Measurements from ENCODE around the gene COX10. TPM values are rescaled to one million over a fixed set of nuclear protein-coding genes. Genes with fewer than 3 reads are reported as not detected.

Gene COX10
- total RNA-seq, 1 experiment from 2014 or later = 34.5 TPM

- Histone ChIP-seq H3K4me3 (ENCODE audit: low read length) (no peak overlapping the region), H3K79me2 (ENCODE audit: low read length) (peaks cover 80% of the 10 kb centered on the region), H4K20me1 (ENCODE audit: insufficient read depth, low read depth, low read length) (no peaks in the 10 kb centered on the region), H3K9me2 (replicated peaks; ENCODE audit: insufficient read depth, low read length) (no peaks in the 10 kb centered on the region), H3K4me2 (ENCODE audit: low read depth, low read length, poor library complexity, severe bottlenecking) (no peak overlapping the region), H3K36me3 (ENCODE audit: insufficient read depth, low read length) (no peaks in the 10 kb centered on the region), H3K9ac (ENCODE audit: low read length) (no peak overlapping the region), H2AFZ (ENCODE audit: low read length) (no peak overlapping the region), H3K27ac (ENCODE audit: low read length) (no peak overlapping the region), H3K4me1 (ENCODE audit: low read length) (no peaks in the 10 kb centered on the region; the same call in 1 of the 2 replicates), H3K9me3 (ENCODE audit: low read length) (no peaks in the 10 kb centered on the region; the same call in 1 of the 2 replicates), H3K27me3 (ENCODE audit: low read length) (no peaks in the 10 kb centered on the region)
- no peak for DNase-seq
These were observed 63.8 kb downstream of the COX10 start for GRCh38 chr17:14133104-14133503.

DNA sequence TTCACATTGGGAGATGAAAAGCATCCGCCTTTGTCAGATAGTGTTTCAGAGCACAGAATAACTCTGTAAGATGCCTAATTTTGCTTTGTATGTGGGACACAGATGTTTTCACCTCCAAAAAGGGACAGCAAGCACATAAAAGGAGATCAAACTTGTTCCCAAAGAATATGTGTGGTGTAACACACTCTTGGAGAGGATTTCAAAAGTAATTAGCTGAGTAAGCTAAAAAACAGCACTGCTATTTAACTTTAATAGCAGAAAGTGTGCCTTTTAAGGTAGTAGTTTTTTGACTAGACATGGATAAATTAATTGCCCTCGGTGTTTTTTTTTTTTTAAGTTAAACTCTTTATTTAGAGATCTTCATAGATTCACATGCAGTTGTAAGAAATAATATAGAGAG lies 65.2 kb downstream of the COX10 start:
- Histone ChIP-seq H3K4me2 (ENCODE audit: low read depth, low read length, poor library complexity, severe bottlenecking) (no peak overlapping the region), H3K9me2 (replicated peaks; ENCODE audit: insufficient read depth, low read length) (no peaks in the 10 kb centered on the region), H2AFZ (ENCODE audit: low read length) (no peak overlapping the region), H3K4me1 (ENCODE audit: low read length) (no peaks in the 10 kb centered on the region; the same call in 1 of the 2 replicates), H3K36me3 (ENCODE audit: insufficient read depth, low read length) (no peaks in the 10 kb centered on the region), H3K79me2 (ENCODE audit: low read length) (peaks cover 86% of the 10 kb centered on the region), H3K9me3 (ENCODE audit: low read length) (no peaks in the 10 kb centered on the region; the same call in 1 of the 2 replicates), H3K9ac (ENCODE audit: low read length) (no peak overlapping the region), H4K20me1 (ENCODE audit: insufficient read depth, low read depth, low read length) (no peaks in the 10 kb centered on the region), H3K27me3 (ENCODE audit: low read length) (no peaks in the 10 kb centered on the region), H3K27ac (ENCODE audit: low read length) (no peak overlapping the region), H3K4me3 (ENCODE audit: low read length) (no peak overlapping the region)
- DNase-seq = no peak

GRCh38 chr17:14135906-14136590 lies 66.7 kb downstream of the COX10 start:
- Histone ChIP-seq H3K4me1 (ENCODE audit: low read length) (no peaks in the 10 kb centered on the region; the same call in 1 of the 2 replicates), H3K79me2 (ENCODE audit: low read length) (peaks cover 84% of the 10 kb centered on the region), H3K9ac (ENCODE audit: low read length) (no peak overlapping the region), H3K27me3 (ENCODE audit: low read length) (no peaks in the 10 kb centered on the region), H3K36me3 (ENCODE audit: insufficient read depth, low read length) (no peaks in the 10 kb centered on the region), H3K9me3 (ENCODE audit: low read length) (no peaks in the 10 kb centered on the region), H3K27ac (ENCODE audit: low read length) (no peak overlapping the region), H3K4me3 (ENCODE audit: low read length) (no peak overlapping the region), H3K9me2 (replicated peaks; ENCODE audit: insufficient read depth, low read length) (no peaks in the 10 kb centered on the region), H3K4me2 (ENCODE audit: low read depth, low read length, poor library complexity, severe bottlenecking) (no peak overlapping the region), H2AFZ (ENCODE audit: low read length) (no peak overlapping the region), H4K20me1 (ENCODE audit: insufficient read depth, low read depth, low read length) (no peaks in the 10 kb centered on the region)
- no peak for DNase-seq

- no peaks in the 10 kb centered on the region for H3K36me3 ChIP-seq (ENCODE audit: insufficient read depth, low read length)
- H3K4me1 ChIP-seq (ENCODE audit: low read length) = no peaks in the 10 kb centered on the region; the same call in 1 of the 2 replicates
- no peaks in the 10 kb centered on the region for H4K20me1 ChIP-seq (ENCODE audit: insufficient read depth, low read depth, low read length)
- no peaks in the 10 kb centered on the region for H3K9me3 ChIP-seq (ENCODE audit: low read length)
- H2AFZ ChIP-seq (ENCODE audit: low read length) = no peak overlapping the region
- no peak overlapping the region for H3K27ac ChIP-seq (ENCODE audit: low read length)
- no peaks in the 10 kb centered on the region for H3K27me3 ChIP-seq (ENCODE audit: low read length)
- H3K4me2 ChIP-seq (ENCODE audit: low read depth, low read length, poor library complexity, severe bottlenecking) = no peak overlapping the region
- DNase-seq = no peak
- no peak overlapping the region for H3K4me3 ChIP-seq (ENCODE audit: low read length)
- peaks cover 91% of the 10 kb centered on the region for H3K79me2 ChIP-seq (ENCODE audit: low read length)
- no peaks in the 10 kb centered on the region for H3K9me2 ChIP-seq (replicated peaks; ENCODE audit: insufficient read depth, low read length)
- no peak overlapping the region for H3K9ac ChIP-seq (ENCODE audit: low read length)
These were observed 69.3 kb downstream of the COX10 start for GRCh38 chr17:14138649-14139048.

- no peaks in the 10 kb centered on the region for H3K9me3 ChIP-seq (ENCODE audit: low read length)
- H3K4me3 ChIP-seq (ENCODE audit: low read length) = no peak overlapping the region
- H2AFZ ChIP-seq (ENCODE audit: low read length) = no peak overlapping the region
These were observed 74.4 kb downstream of the COX10 start for GRCh38 chr17:14143688-14144087.

GRCh38 chr17:14144508-14144907 lies 75.2 kb downstream of the COX10 start:
- no peak for DNase-seq
- Histone ChIP-seq H3K79me2 (ENCODE audit: low read length) (peaks cover 84% of the 10 kb centered on the region), H3K9me2 (replicated peaks; ENCODE audit: insufficient read depth, low read length) (no peaks in the 10 kb centered on the region), H3K27ac (ENCODE audit: low read length) (no peak overlapping the region), H3K27me3 (ENCODE audit: low read length) (no peaks in the 10 kb centered on the region), H3K36me3 (ENCODE audit: insufficient read depth, low read length) (no peaks in the 10 kb centered on the region), H3K9ac (ENCODE audit: low read length) (no peak overlapping the region), H3K9me3 (ENCODE audit: low read length) (no peaks in the 10 kb centered on the region), H3K4me2 (ENCODE audit: low read depth, low read length, poor library complexity, severe bottlenecking) (no peak overlapping the region), H4K20me1 (ENCODE audit: insufficient read depth, low read depth, low read length) (no peaks in the 10 kb centered on the region), H3K4me3 (ENCODE audit: low read length) (no peak overlapping the region), H2AFZ (ENCODE audit: low read length) (no peak overlapping the region), H3K4me1 (ENCODE audit: low read length) (no peaks in the 10 kb centered on the region)

More at GRCh38 chr17:14143688-14144087, 74.4 kb downstream of the COX10 start:
- H3K4me2 ChIP-seq (ENCODE audit: low read depth, low read length, poor library complexity, severe bottlenecking) = no peak overlapping the region
- H3K27me3 ChIP-seq (ENCODE audit: low read length) = no peaks in the 10 kb centered on the region
- H4K20me1 ChIP-seq (ENCODE audit: insufficient read depth, low read depth, low read length) = no peaks in the 10 kb centered on the region
- no peaks in the 10 kb centered on the region for H3K4me1 ChIP-seq (ENCODE audit: low read length)
- H3K79me2 ChIP-seq (ENCODE audit: low read length) = peaks cover 86% of the 10 kb centered on the region
- no peaks in the 10 kb centered on the region for H3K9me2 ChIP-seq (replicated peaks; ENCODE audit: insufficient read depth, low read length)
- DNase-seq = no peak
- no peaks in the 10 kb centered on the region for H3K36me3 ChIP-seq (ENCODE audit: insufficient read depth, low read length)
- no peak overlapping the region for H3K27ac ChIP-seq (ENCODE audit: low read length)
- H3K9ac ChIP-seq (ENCODE audit: low read length) = no peak overlapping the region

GRCh38 chr17:14149751-14150150 lies 80.4 kb downstream of the COX10 start:
- no peak overlapping the region for H3K4me3 ChIP-seq (ENCODE audit: low read length)
- H3K9me2 ChIP-seq (replicated peaks; ENCODE audit: insufficient read depth, low read length) = no peaks in the 10 kb centered on the region
- no peak overlapping the region for H2AFZ ChIP-seq (ENCODE audit: low read length)
- H3K9me3 ChIP-seq (ENCODE audit: low read length) = no peaks in the 10 kb centered on the region
- no peaks in the 10 kb centered on the region for H3K4me1 ChIP-seq (ENCODE audit: low read length)
- H3K79me2 ChIP-seq (ENCODE audit: low read length) = peaks cover 75% of the 10 kb centered on the region
- H4K20me1 ChIP-seq (ENCODE audit: insufficient read depth, low read depth, low read length) = no peaks in the 10 kb centered on the region
- H3K4me2 ChIP-seq (ENCODE audit: low read depth, low read length, poor library complexity, severe bottlenecking) = no peak overlapping the region
- H3K9ac ChIP-seq (ENCODE audit: low read length) = no peak overlapping the region
- no peaks in the 10 kb centered on the region for H3K27me3 ChIP-seq (ENCODE audit: low read length)
- DNase-seq = no peak
- H3K36me3 ChIP-seq (ENCODE audit: insufficient read depth, low read length) = no peaks in the 10 kb centered on the region
- H3K27ac ChIP-seq (ENCODE audit: low read length) = no peak overlapping the region

DNA sequence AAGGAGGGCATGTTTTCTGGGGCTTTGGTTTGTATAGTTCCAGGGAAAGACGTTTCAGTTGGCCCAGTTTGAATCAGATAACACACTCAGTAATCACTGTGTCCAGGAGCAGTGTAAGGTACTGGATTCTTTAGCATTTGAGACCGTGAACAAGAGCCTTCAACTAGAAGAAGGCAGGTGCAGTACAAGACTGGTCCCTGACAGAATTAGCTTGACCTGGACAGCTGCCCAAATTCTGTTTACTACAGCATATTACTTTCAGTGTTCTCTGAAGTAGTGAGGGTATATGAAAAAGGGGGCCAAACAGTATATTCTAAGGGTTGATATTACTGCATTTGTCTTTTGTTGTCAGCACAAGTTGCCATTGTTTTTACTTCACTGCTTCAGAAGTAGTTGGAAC lies 81.3 kb downstream of the COX10 start:
- H3K4me2 ChIP-seq (ENCODE audit: low read depth, low read length, poor library complexity, severe bottlenecking) = no peak overlapping the region
- H3K9ac ChIP-seq (ENCODE audit: low read length) = no peak overlapping the region
- no peak overlapping the region for H3K4me3 ChIP-seq (ENCODE audit: low read length)
- H3K9me3 ChIP-seq (ENCODE audit: low read length) = no peaks in the 10 kb centered on the region
- no peaks in the 10 kb centered on the region for H4K20me1 ChIP-seq (ENCODE audit: insufficient read depth, low read depth, low read length)
- H3K4me1 ChIP-seq (ENCODE audit: low read length) = no peaks in the 10 kb centered on the region
- H2AFZ ChIP-seq (ENCODE audit: low read length) = no peak overlapping the region
- DNase-seq = no peak
- peaks cover 72% of the 10 kb centered on the region for H3K79me2 ChIP-seq (ENCODE audit: low read length)
- H3K9me2 ChIP-seq (replicated peaks; ENCODE audit: insufficient read depth, low read length) = no peaks in the 10 kb centered on the region
- no peak overlapping the region for H3K27ac ChIP-seq (ENCODE audit: low read length)
- H3K36me3 ChIP-seq (ENCODE audit: insufficient read depth, low read length) = no peaks in the 10 kb centered on the region
- H3K27me3 ChIP-seq (ENCODE audit: low read length) = no peaks in the 10 kb centered on the region
